Kasumi-1 (cell line): ENCODE data around the gene GLRX3.

ENCODE experiments used
- DNase-seq, 2 experiments: peaks; one replicate each; lab custom pipeline; 2025; lab: John Stamatoyannopoulos, UW

Gene GLRX3

DNA sequence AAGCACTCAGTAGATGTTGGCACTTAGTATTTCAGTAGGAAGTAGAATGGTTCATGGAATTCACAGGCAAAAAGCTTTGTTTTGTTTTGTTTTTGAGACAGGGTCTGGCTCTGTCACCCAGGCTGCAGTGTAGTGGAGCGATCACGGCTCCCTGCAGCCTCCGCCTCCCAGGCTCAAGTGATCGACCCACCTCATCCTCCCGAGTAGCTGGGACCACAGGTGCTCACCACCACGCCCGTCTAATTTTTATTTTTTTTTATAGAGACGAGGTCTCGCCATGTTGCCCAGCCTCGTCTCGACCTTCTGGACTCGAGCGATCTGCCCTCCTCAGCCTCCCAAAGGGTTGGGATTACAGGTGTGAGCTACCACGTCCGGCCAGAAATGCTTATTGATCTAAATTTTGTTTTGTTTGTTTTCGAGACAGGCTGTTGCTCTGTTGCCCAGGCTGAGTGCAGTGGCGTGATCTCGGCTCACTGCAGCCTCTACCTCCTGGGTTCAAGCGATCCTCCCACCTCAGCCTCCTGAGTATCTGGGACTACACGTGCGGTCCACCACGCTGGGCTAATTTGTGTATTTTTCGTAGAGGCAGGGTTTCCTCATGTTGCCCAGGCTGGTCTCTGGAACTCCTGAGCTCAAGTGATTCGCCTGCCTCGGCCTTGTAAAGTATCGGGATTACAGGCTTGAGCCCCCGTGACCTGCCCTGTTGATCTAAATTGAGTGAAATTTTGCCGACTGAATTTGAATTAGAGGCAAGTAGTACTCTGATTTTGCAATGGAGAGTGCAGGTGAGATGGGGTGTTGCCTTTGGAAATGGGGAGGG, 1.7 kb downstream of the GLRX3 start:
- DNase-seq: no peak

DNA sequence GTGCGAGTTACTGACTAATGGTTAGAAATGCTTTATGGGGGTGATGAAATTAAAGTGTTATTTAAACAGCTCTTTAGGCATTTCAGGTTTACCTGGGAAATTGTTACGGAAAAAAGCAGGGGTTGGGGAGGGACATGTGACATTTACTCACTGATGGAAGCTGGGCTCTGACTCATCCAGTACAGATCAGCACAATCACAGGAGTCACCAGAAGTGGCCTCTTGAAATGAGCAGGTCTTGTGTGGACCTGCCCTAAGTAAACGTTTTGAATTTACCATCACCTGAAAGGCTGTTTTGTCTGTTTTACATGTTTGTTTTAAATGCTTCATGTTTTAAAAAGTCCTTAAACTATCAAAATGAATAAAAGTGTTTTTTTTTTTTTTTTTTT, 2.3 kb downstream of the GLRX3 start:
- peak in 1 of 2 experiments; percentile 6 for DNase-seq

GRCh38 chr10:130140425-130140824, 4.2 kb downstream of the GLRX3 start:
- DNase-seq: no peak

GRCh38 chr10:130141038-130141437, 4.8 kb downstream of the GLRX3 start:
- DNase-seq: no peak

DNA sequence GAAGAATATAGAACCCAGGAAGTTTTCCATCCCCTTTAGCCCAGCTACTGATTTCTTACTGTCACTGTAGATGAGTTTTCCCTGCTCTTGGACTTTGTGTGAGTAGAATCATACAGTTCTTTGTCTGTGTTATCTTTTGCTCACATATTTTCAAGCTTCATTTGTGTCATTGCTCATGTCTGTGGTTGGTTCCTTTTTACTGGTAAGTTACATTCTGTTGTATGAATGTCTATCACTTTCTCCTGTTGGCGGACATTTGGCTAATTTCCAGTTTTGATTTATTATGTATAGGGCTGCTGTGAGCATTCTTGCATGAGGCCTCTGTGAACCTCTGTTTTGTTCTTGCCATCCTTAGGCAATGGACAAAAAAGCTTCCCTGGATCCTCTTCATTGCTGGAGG, 5.3 kb downstream of the GLRX3 start:
- DNase-seq: no peak

DNA sequence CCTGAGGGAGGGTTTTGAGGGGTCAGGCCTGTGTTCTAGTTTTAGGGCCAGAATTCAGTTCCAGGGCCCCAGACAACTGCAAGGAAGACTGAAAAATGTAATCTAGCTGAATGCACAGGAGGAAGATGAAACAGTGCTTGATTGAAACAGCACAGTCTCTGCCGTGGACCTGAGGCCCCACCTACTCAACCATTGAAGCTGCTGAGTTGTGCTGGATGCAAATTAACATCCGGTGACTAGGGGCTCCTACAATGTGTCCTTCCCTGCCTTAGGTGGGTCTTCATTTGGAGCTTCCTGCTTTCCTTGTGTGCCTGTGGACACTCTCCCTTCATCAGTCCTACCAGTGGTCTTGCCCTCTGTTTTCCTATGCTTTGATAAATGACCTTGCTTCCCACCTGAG, 5.7 kb downstream of the GLRX3 start:
- no peak for DNase-seq

DNA sequence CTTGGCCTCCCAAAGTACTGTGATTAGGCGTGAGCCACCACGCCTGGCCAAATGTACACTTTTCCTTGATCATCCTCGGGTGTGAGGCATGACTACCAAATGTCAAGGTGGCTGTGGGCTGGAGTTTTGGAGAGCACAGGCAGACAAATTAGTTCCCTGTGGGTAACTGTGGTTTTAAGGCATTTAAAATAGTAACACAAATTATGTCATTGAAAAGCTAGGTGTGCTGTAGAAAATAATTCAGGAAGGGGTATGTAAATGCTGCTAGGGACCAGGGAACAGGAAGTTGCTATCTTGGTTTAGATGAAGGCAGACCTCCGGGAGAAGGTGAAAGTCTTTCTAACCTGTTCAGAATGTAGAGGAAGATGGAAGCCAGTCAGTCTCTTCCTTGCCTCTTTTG, 9.9 kb downstream of the GLRX3 start:
- no peak for DNase-seq

DNA sequence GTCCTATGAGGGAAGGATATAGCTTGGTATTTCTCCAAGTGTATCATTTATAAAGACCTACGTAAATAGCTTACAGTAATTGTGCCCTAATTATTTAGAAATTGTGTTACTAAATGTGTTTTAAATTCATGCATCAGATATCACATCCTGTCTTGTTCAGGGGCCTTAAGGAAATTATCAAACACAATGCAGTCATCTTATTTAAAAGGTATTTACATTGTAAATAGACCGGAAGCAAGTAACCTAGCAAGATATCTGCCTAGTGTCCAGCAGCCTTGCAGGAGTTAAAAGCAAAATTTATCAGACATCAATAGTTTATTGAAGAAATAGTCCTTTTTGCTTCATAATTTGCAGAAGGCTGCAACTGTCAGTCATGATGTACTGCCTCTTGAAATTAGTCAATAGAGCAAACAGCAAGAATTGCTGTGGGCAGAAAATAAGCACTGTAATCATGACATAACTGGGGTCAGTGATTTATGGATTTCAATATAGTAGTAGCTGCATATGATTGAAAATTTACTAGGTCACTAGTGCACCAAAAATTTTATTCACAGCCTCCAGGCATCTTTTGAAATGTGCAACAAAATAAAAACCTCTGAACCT, 23.1 kb downstream of the GLRX3 start:
- DNase-seq: no peak

GRCh38 chr10:130160775-130161174, 24.6 kb downstream of the GLRX3 start:
- DNase-seq: peak; percentile 41 to 48

- no peak for DNase-seq
These were observed 25.1 kb downstream of the GLRX3 start for GRCh38 chr10:130161331-130161730.

- no peak for DNase-seq
These were observed 31.0 kb downstream of the GLRX3 start for GRCh38 chr10:130167193-130167592.

DNA sequence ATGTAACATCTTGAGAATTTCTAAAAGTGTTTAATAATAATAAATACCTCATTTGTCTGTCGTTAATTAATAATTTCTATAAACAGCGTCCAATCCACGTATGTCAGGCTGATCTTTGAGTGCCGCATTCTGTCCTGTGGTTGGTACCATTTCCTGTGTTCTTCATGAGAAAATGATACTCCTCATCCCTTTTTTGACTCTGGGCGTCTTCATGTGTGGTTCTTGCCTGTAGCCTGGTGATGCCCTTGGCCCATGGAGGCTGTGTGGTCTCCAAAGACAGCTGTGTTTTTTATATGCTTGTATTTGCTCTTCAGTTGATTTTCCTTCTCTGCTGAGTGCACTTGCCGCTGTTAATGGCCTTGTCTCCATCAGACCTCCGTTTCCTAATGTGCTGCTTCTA, 31.5 kb downstream of the GLRX3 start:
- DNase-seq: no peak

- no peak for DNase-seq
These were observed 33.1 kb downstream of the GLRX3 start for GRCh38 chr10:130169136-130169859.

DNA sequence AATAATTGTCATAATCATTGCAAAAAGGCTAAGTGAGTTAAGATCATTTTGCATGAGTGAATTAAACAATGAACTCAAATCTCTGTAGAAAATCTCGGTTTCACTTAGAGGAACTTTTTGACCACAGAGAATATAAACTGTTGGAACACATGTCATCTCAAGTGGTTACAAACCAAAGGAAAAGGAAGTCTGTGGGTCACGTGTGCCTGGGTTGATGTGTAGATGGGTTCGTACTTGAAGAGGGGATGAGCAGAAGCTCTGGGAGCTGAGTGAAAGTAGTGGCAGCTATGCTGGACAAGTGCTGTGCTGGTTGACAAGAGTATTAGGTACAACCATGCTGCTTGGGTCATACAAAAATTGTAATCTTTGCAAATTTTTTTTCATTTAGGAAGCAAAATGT, 35.0 kb downstream of the GLRX3 start:
- peak; percentile 86 to 91 for DNase-seq

DNA sequence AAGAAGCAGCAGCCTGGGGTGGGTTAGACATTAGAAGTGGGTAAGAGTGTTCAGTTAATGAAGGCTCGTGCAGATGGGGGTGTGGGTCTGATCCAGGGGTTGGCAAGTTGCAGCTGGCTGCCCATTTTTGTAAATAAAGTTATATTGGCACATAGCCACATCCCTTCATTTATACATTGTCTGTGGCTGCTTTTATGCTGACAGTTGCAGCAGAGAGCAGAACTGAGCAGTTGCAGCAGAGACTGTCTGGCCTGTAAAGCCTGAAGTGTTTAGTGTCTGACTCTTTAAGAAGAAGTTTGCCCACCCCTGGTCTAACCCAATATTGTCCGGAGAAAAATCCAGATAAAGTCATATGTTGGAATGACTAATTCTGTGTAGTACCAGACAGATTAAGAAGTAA, 38.1 kb downstream of the GLRX3 start:
- DNase-seq: no peak

DNA sequence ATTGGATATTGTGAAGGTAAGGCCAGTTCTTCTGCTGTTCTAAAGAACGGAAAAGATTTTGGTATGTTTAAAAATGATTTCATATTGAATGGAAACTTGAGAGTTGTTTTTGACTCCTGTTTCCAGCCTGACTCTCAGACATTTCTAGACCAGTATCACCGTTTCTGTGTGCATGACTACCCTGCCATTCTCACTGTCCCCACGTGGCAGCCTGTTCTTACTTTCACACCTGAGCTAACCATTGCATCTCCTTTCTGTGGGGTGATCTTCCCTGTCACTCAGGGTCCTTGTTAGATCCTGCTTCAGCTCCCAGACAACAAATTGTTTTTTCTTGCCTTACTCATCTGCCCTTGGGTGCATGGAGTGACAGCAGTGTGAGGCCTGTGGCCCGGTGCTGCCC, 38.9 kb downstream of the GLRX3 start:
- DNase-seq: no peak

GRCh38 chr10:130177250-130177649, 41.1 kb downstream of the GLRX3 start:
- DNase-seq: no peak

DNA sequence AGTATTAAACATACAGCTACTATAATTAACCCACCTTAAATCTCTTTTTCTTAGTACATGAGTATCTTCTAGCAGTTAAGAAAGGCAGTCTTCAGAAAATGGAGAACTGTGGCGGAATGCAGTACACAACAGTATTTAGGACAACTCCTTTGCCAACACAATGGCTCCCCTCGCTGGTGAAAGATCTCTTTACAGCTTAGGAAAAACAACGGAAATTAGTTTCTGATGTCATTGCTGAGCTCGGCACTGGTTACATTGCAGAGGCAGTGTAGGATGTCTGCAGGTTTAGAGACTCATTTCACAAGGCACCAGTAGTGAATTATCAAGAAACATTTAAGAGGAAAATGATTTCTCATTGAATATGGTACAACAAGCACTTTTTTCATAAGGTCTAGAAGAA, 43.4 kb downstream of the GLRX3 start:
- peak; percentile 88 to 93 for DNase-seq

- no peak for DNase-seq
These were observed 44.2 kb downstream of the GLRX3 start for GRCh38 chr10:130180416-130180815.

- DNase-seq: no peak
These were observed 45.7 kb downstream of the GLRX3 start for GRCh38 chr10:130181858-130182257.

DNA sequence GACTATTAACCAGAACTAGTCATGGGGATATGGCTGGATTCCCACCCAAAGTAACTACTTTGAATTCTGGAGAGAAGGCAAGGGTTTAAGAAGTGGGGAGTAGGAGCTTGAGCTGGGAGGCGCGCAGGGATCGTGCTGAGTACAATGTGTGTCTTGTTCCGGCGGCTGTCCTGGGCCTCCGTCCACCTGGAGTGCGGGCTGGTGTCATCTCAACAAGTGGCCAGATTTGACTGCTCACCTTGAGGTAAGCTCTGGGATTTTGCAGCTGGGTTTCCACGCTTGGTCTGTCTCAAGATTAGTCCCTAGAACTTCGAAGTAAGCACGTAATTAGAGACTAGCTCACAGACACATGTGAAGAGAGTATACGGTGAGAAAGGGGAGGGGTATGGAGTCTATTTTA, 49.4 kb downstream of the GLRX3 start:
- no peak for DNase-seq

DNA sequence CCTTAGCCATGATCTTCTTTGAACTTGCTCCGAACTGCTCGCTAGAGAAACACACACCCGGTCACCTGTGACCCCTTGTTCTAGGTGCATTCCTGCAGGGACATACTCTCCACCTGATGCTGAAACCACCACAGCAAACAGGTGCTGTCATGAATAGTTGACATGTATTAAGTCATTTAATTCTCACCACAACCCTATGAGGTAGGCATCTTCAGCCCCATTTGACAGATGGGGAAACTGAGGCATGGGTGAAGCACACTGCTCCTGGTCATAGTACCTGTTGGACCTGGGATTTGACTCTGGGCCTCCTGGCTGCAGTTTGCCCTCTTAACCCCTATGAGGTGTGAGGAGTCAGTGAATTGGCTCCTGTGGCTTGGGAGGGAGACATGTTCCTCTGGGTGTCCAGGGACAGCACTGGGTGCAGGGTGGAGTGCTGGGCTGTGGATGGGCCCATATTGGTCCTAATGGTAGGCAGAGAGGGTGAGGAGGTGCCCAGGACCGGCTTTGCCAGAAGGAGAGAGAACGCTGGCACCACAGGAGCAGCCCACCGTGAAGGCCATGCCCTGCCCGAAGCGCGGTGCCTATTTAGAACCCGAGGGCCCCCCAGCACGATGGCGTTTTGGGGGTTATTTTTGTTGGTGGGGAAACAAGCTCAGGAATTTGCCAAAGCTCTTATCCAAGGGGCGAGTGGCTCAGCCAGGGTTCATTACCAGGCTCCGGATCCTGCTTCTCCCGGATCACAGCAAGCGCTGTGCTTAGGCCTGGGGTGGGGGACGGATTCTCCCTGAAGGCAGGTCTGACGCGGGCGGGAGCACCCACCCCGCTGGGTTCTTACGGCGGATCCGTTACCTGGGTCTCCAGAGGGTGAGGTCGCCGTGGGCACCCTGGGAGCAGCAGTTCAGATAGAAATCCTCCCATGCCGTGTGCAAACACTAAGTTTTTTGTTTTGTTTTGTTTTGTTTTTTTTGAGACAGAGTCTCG, 52.3 kb downstream of the GLRX3 start:
- DNase-seq: no peak
